H9 (cell line): ENCODE data around the gene TEAD1. TPM values are rescaled to one million over a fixed set of nuclear protein-coding genes. Genes with fewer than 3 reads are reported as not detected.

Experiments used
- DNase-seq: peaks from one replicate; pipeline ENCODE4 v3.0.0-alpha.2; 2017
- H2AFZ ChIP-seq: one replicate; pipeline ENCODE4 v1.6.1; 2013; ENCODE audit warnings: mild to moderate bottlenecking, low read length, control low read depth, moderate library complexity
- H2AK5ac ChIP-seq: 2 replicates; pipeline ENCODE4 v1.6.1; 2013; ENCODE audit warnings: low read length, control low read depth, mixed read lengths; ENCODE audit not compliant: insufficient read length
- H2BK120ac ChIP-seq: one replicate; pipeline ENCODE4 v1.6.1; 2013; ENCODE audit warnings: low read depth, mild to moderate bottlenecking, low read length, control low read depth, inconsistent platforms; ENCODE audit not compliant: poor library complexity, severe bottlenecking
- H2BK12ac ChIP-seq: 2 replicates; pipeline ENCODE4 v1.6.1; 2013; ENCODE audit warnings: low read length, control low read depth, mixed read lengths, low read depth; ENCODE audit not compliant: insufficient read length
- H2BK15ac ChIP-seq: 2 replicates; pipeline ENCODE4 v1.6.1; 2013; ENCODE audit warnings: low read depth, low read length, control low read depth
- H2BK20ac ChIP-seq: one replicate; pipeline ENCODE4 v1.6.1; 2013; ENCODE audit warnings: low read depth, mild to moderate bottlenecking, low read length, control low read depth, inconsistent platforms; ENCODE audit not compliant: poor library complexity, severe bottlenecking
- H2BK5ac ChIP-seq: 2 replicates; pipeline ENCODE4 v1.6.1; 2013; ENCODE audit warnings: low read length, control low read depth, mixed read lengths; ENCODE audit not compliant: insufficient read length
- H3K14ac ChIP-seq: 2 replicates; pipeline ENCODE4 v1.6.1; 2013; ENCODE audit warnings: low read length, control low read depth; ENCODE audit not compliant: insufficient read depth
- H3K18ac ChIP-seq: 2 replicates; pipeline ENCODE4 v1.6.1; 2013; ENCODE audit warnings: low read depth, mild to moderate bottlenecking, mixed read lengths, low read length, control low read depth; ENCODE audit not compliant: insufficient read length
- H3K23ac ChIP-seq: 2 replicates; pipeline ENCODE4 v1.6.1; 2013; ENCODE audit warnings: low read length, control low read depth, mixed read lengths, low read depth; ENCODE audit not compliant: insufficient read length
- H3K23me2 ChIP-seq: 2 replicates; pipeline ENCODE4 v1.6.1; 2013; ENCODE audit warnings: low read depth, mild to moderate bottlenecking, mixed read lengths, low read length, control low read depth; ENCODE audit not compliant: insufficient read length, poor library complexity, severe bottlenecking
- H3K27ac ChIP-seq: 2 replicates; pipeline ENCODE4 v1.5.1; 2013; ENCODE audit warnings: low read length, control low read depth, mixed read lengths, low read depth; ENCODE audit not compliant: insufficient read length
- H3K27me3 ChIP-seq: 2 replicates; pipeline ENCODE4 v1.6.1; 2013; ENCODE audit warnings: low read length, control low read depth, inconsistent platforms; ENCODE audit not compliant: insufficient read depth
- H3K4ac ChIP-seq: 2 replicates; pipeline ENCODE4 v1.6.1; 2013; ENCODE audit warnings: low read depth, mild to moderate bottlenecking, control low read depth, inconsistent platforms, low read length, moderate library complexity
- H3K4me1 ChIP-seq: 2 replicates; pipeline ENCODE4 v1.6.1; 2013; ENCODE audit warnings: low read length, control low read depth, inconsistent platforms; ENCODE audit not compliant: insufficient read depth
- H3K4me2 ChIP-seq: 2 replicates; pipeline ENCODE4 v1.6.1; 2013; ENCODE audit warnings: low read length, control low read depth, mixed read lengths; ENCODE audit not compliant: insufficient read length, insufficient read depth
- H3K56ac ChIP-seq: 2 replicates; pipeline ENCODE4 v1.6.1; 2013; ENCODE audit warnings: low read depth, mild to moderate bottlenecking, mixed read lengths, low read length, control low read depth; ENCODE audit not compliant: insufficient read length
- H3K79me1 ChIP-seq: 2 replicates; pipeline ENCODE4 v1.6.1; 2013; ENCODE audit warnings: low read depth, mild to moderate bottlenecking, moderate library complexity, low read length, control low read depth, inconsistent platforms; ENCODE audit not compliant: insufficient read depth, poor library complexity, severe bottlenecking
- H3K79me2 ChIP-seq: 2 replicates; pipeline ENCODE4 v1.6.1; 2013; ENCODE audit warnings: low read length, control low read depth, inconsistent platforms; ENCODE audit not compliant: insufficient read depth
- H3K9ac ChIP-seq: 2 replicates; pipeline ENCODE4 v1.6.1; 2013; ENCODE audit warnings: low read length, control low read depth, mixed read lengths; ENCODE audit not compliant: insufficient read length; ENCODE audit errors: extremely low read depth
- H3K9me3 ChIP-seq: one replicate; pipeline ENCODE4 v1.6.1; 2013; ENCODE audit warnings: low read depth, low read length, inconsistent platforms; ENCODE audit not compliant: control insufficient read depth
- H3T11ph ChIP-seq: one replicate; pipeline ENCODE4 v1.6.1; 2013; ENCODE audit warnings: mild to moderate bottlenecking, low read length, control low read depth, inconsistent platforms
- H4K20me1 ChIP-seq: one replicate; pipeline ENCODE4 v1.6.1; 2013; ENCODE audit not compliant: control insufficient read depth, insufficient read length, insufficient read depth
- H4K5ac ChIP-seq: 2 replicates; pipeline ENCODE4 v1.6.1; 2013; ENCODE audit warnings: low read depth, mild to moderate bottlenecking, mixed read lengths, low read length, control low read depth; ENCODE audit not compliant: insufficient read length
- H4K8ac ChIP-seq: replicated peaks from 2 replicates; pipeline ENCODE4 v1.6.1; 2013; ENCODE audit warnings: low read length, control low read depth, mixed read lengths, low read depth; ENCODE audit not compliant: insufficient read length
- H4K91ac ChIP-seq: 2 replicates; pipeline ENCODE4 v1.6.1; 2013; ENCODE audit warnings: low read depth, mild to moderate bottlenecking, moderate library complexity, mixed read lengths, low read length, control low read depth; ENCODE audit not compliant: insufficient read length
- H3K27ac Mint-ChIP-seq, 3 experiments: 2 replicates in 2 of 3; 3 replicates in 1 of 3; pipeline ENCODE4 v1.8.0; 2020 to 2021; ENCODE audit warnings: mixed read lengths in 3 of 3, mild to moderate bottlenecking in 1 of 3, moderate library complexity in 1 of 3
- H3K27me3 Mint-ChIP-seq: 2 replicates; pipeline ENCODE4 v1.8.0; 2021; ENCODE audit warnings: low read depth, mild to moderate bottlenecking, moderate library complexity, mixed read lengths
- H3K36me3 Mint-ChIP-seq, 3 experiments: 2 replicates in 2 of 3; 3 replicates in 1 of 3; pipeline ENCODE4 v1.8.0; 2020 to 2021; ENCODE audit warnings: low read depth in 3 of 3, mixed read lengths in 3 of 3; ENCODE audit not compliant: insufficient read depth in 1 of 3
- H3K4me1 Mint-ChIP-seq, 2 experiments: 2 replicates each; pipeline ENCODE4 v1.8.0; 2020; ENCODE audit warnings: mixed read lengths in 2 of 2
- H3K4me3 Mint-ChIP-seq, 2 experiments: 2 replicates in 1 of 2; 3 replicates in 1 of 2; pipeline ENCODE4 v1.8.0; 2020 to 2021; ENCODE audit warnings: mild to moderate bottlenecking in 2 of 2, mixed read lengths in 2 of 2, moderate library complexity in 1 of 2
- H3K9me3 Mint-ChIP-seq, 2 experiments: 2 replicates in 1 of 2; 3 replicates in 1 of 2; pipeline ENCODE4 v1.8.0; 2020; ENCODE audit warnings: mild to moderate bottlenecking in 2 of 2, mixed read lengths in 2 of 2, moderate library complexity in 1 of 2
- WGBS: extraction: QIAGEN DNeasy Blood & Tissue Kit; methylation state at CpG from one replicate; pipeline ENCODE4 v1.1.7; 2013; ENCODE audit warnings: missing lambda C conversion rate, low lambda C conversion rate, mixed read lengths; ENCODE audit not compliant: insufficient read length; ENCODE audit errors: extremely low coverage; 5-methylcytosine and 5-hydroxymethylcytosine counted together
- total RNA-seq: library from RNA; stranded (reverse); gene quantifications from 2 replicates; pipeline ENCODE4 v1.2.1, GENCODE V29; 2021
- TF ChIP-seq, protein P1 (sequence below): fragments of 200-600 bp; sonication (generic); conservative IDR thresholded peaks from 3 replicates; pipeline ENCODE4 v1.8.0; 2021; ENCODE audit warnings: antibody characterized with exemption, mild to moderate bottlenecking

The TEAD1 gene
- total RNA-seq, 1 experiment from 2014 or later, result 75.1 TPM

DNA sequence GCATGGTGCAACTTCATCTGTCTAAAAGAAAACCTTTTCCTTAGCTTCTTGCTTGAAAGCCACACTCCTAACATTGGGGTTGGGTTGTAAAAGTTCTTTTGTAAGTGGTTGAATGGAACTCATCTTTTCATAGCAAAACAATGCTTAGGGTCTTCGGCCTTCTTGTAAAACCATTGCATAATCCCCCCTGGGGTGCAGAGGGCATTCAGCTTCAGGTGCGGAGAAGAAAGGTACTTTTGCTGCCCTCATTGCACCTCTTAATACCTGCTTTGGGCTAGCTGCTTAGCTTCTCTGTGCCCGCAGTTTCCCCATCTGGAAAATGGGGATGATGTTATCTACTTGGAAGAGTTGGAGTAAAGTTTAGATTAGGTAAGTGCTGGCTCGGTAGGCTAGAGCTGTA, 10.1 kb downstream of the TEAD1 start:
- Histone ChIP-seq H4K8ac (no peak overlapping the region), H4K91ac (no peak overlapping the region), H3K79me1 (peaks cover 6% of the 10 kb centered on the region), H3K27ac (no peak overlapping the region), H4K5ac (no peak overlapping the region), H2AFZ (no peak overlapping the region), H3K4me2 (no peak overlapping the region), H2BK120ac (no peak overlapping the region), H3K27me3 (peaks cover 11% of the 10 kb centered on the region; the same call in 1 of the 2 replicates), H3K79me2 (peaks cover 33% of the 10 kb centered on the region), H3K14ac (no peak overlapping the region), H2BK15ac (no peak overlapping the region), H3K23me2 (no peaks in the 10 kb centered on the region), H3K56ac (no peak overlapping the region), H3K4me1 (peaks cover 53% of the 10 kb centered on the region), H4K20me1 (no peaks in the 10 kb centered on the region), H3K23ac (no peak overlapping the region), H3T11ph (no peak overlapping the region), H3K4ac (no peak overlapping the region), H3K18ac (no peak overlapping the region), H2AK5ac (no peak overlapping the region), H2BK5ac (no peak overlapping the region), H3K9ac (no peak overlapping the region), H2BK12ac (no peak overlapping the region), H3K9me3 (no peaks in the 10 kb centered on the region), H2BK20ac (no peak overlapping the region)
- Mint-ChIP-seq H3K27ac (peak overlapping the region in 1 of 3 experiments; percentile 75; a peak in 3 of 7 replicates), H3K9me3 (no peaks in the 10 kb centered on the region; a peak in 1 of 5 replicates), H3K4me1 (peaks cover 94 to 97% of the 10 kb centered on the region in 2 experiments), H3K36me3 (peaks cover 4 to 9% (median 4%) of the 10 kb centered on the region in 3 experiments; a peak in 6 of 7 replicates), H3K4me3 (peak overlapping the region; percentile 3 to 64; a peak in 4 of 5 replicates), H3K27me3 (peaks cover 69% of the 10 kb centered on the region)
- no peak for DNase-seq
- no CpG with 5 or more reads among the region's 4 CpGs for WGBS
- TF ChIP-seq, protein P1, sequence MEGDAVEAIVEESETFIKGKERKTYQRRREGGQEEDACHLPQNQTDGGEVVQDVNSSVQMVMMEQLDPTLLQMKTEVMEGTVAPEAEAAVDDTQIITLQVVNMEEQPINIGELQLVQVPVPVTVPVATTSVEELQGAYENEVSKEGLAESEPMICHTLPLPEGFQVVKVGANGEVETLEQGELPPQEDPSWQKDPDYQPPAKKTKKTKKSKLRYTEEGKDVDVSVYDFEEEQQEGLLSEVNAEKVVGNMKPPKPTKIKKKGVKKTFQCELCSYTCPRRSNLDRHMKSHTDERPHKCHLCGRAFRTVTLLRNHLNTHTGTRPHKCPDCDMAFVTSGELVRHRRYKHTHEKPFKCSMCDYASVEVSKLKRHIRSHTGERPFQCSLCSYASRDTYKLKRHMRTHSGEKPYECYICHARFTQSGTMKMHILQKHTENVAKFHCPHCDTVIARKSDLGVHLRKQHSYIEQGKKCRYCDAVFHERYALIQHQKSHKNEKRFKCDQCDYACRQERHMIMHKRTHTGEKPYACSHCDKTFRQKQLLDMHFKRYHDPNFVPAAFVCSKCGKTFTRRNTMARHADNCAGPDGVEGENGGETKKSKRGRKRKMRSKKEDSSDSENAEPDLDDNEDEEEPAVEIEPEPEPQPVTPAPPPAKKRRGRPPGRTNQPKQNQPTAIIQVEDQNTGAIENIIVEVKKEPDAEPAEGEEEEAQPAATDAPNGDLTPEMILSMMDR, result no peak
